Muscle of leg (tissue), 11 donors: ENCODE data around the gene EPHA5. TPM values are rescaled to one million over a fixed set of nuclear protein-coding genes. Genes with fewer than 3 reads are reported as not detected.

ENCODE experiments used
- DNase-seq: peaks from one replicate; pipeline ENCODE4 v3.0.0; 2013
- H3K27ac ChIP-seq: one replicate; pipeline ENCODE4 v1.5.1; 2013; ENCODE audit warnings: mild to moderate bottlenecking, low read length, control low read depth
- H3K27me3 ChIP-seq: one replicate; pipeline ENCODE4 v1.6.1; 2013; ENCODE audit warnings: low read length; ENCODE audit not compliant: control insufficient read depth, insufficient read depth
- H3K36me3 ChIP-seq: one replicate; pipeline ENCODE4 v1.6.1; 2013; ENCODE audit warnings: low read length; ENCODE audit not compliant: control insufficient read depth, insufficient read depth
- H3K4me1 ChIP-seq: one replicate; pipeline ENCODE4 v1.6.1; 2013; ENCODE audit warnings: low read length; ENCODE audit not compliant: control insufficient read depth, insufficient read depth
- H3K4me3 ChIP-seq: one replicate; pipeline ENCODE4 v1.5.1; 2013; ENCODE audit warnings: low read length, control low read depth
- H3K9me3 ChIP-seq: replicated peaks from 2 replicates; pipeline ENCODE4 v1.6.1; 2013; ENCODE audit warnings: low read depth, low read length; ENCODE audit not compliant: control insufficient read depth
- WGBS: methylation state at CpG from one replicate; pipeline ENCODE4 v1.1.5; 2013; ENCODE audit warnings: missing lambda C conversion rate; ENCODE audit not compliant: insufficient coverage; 5-methylcytosine and 5-hydroxymethylcytosine counted together
- polyA plus RNA-seq, 8 donors: library from polyadenylated mRNA; unstranded; fragments of 120-200 nt; gene quantifications; one replicate each; pipeline versions ENCODE4 v1.2.1 to v1.2.3, GENCODE V29; 2013; ENCODE audit warnings: inconsistent platforms in 1 of 8, low replicate concordance in 1 of 8; ENCODE audit not compliant: insufficient read length in 8 of 8, insufficient read depth in 1 of 8
- total RNA-seq: library from RNA; stranded (reverse); fragments of 120-200 nt; gene quantifications from one replicate; pipeline ENCODE4 v1.2.4, GENCODE V29; 2013

Gene EPHA5
- total and polyA plus RNA-seq, 9 donors, result 0.24 to 1.4 (median 0.52) TPM

GRCh38 chr4:65391814-65392213, 278.5 kb downstream of the EPHA5 start:
- Histone ChIP-seq H3K9me3 (peaks cover 2% of the 10 kb centered on the region), H3K36me3 (no peaks in the 10 kb centered on the region), H3K4me1 (no peaks in the 10 kb centered on the region), H3K27me3 (no peaks in the 10 kb centered on the region), H3K27ac (no peak overlapping the region), H3K4me3 (no peak overlapping the region)
- no CpG with 5 or more reads among the region's 2 CpGs for WGBS
- no peak for DNase-seq

DNA sequence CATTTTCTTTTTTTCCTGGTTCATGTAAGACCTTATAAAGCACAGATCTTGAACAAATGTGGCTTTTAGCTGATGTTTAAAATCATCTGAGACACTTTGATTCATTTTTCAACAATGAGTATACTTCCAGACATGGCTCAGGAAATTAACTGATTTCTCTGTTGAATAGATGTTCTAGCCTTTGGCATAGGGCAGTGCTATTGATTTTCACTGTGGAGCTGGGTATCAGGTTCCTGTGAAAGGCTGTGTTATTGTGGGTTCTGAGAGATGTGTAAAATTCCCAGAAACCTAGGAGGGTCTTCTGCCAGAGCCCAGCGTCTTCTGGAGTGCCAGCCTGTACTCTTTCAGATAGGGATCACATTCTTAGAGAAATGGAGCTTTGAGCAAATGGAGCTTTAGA, 278.9 kb downstream of the EPHA5 start:
- Histone ChIP-seq H3K27ac (no peak overlapping the region), H3K4me1 (no peaks in the 10 kb centered on the region), H3K36me3 (no peaks in the 10 kb centered on the region), H3K9me3 (peaks cover 2% of the 10 kb centered on the region), H3K4me3 (no peak overlapping the region), H3K27me3 (no peaks in the 10 kb centered on the region)
- no CpG with 5 or more reads among the region's 1 CpG for WGBS
- DNase-seq, result no peak

DNA sequence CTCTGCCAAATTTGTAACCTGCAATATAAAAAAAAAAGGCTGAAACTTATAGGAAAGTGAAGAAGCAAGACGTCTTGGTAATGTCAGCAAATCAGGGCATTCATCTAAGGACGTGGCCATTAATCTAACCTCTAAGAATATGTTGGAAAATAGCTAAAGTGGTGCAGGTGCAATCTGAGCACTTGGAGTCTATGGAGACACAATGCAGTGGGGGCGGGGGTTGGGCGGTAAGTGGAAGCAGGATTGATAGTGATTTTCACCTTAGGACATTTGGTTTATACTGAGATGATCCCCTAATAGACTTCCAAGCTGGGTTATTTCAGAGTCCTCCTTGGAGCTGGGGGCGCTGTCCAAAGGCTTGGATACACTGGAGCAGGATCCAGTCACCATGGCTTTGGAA, 283.4 kb downstream of the EPHA5 start:
- Histone ChIP-seq H3K36me3 (no peaks in the 10 kb centered on the region), H3K27me3 (no peaks in the 10 kb centered on the region), H3K27ac (no peak overlapping the region), H3K9me3 (no peaks in the 10 kb centered on the region), H3K4me1 (no peaks in the 10 kb centered on the region), H3K4me3 (no peak overlapping the region)
- WGBS, result 79% methylated on average over 4 of the region's 5 CpGs
- no peak for DNase-seq

- DNase-seq, result no peak
- WGBS, result 80% methylated on average over 1 of the region's 6 CpGs
Observed at GRCh38 chr4:65383589-65384305, 286.5 kb downstream of the EPHA5 start.

DNA sequence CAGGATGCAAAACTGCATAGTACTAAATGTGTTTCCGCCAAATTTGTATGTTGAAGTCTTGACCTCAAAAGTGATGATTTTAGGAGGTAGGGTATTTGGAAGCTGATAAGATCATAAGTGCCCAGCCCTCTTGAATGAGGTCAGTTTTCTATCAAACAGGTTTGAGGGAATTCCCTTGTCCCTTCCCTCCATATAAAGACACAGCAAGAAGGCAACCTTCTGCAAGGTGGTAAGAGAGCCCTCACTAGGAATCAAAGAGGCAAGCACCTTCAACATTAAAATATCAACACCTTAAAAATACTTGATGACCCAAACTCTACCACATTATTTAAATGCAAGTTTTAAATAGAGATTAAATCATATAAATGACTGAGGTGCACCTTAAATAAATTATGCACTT, 288.6 kb downstream of the EPHA5 start:
- no peaks in the 10 kb centered on the region for H3K36me3 ChIP-seq
- no CpG with 5 or more reads among the region's 1 CpG for WGBS
- H3K4me1 ChIP-seq, result no peaks in the 10 kb centered on the region
- no peaks in the 10 kb centered on the region for H3K27me3 ChIP-seq
- no peak for DNase-seq
- no peaks in the 10 kb centered on the region for H3K9me3 ChIP-seq
- H3K27ac ChIP-seq, result no peak overlapping the region
- no peak overlapping the region for H3K4me3 ChIP-seq

More at GRCh38 chr4:65383589-65384305, 286.5 kb downstream of the EPHA5 start:
- Histone ChIP-seq H3K27ac (no peak overlapping the region), H3K27me3 (no peaks in the 10 kb centered on the region), H3K9me3 (no peaks in the 10 kb centered on the region), H3K36me3 (no peaks in the 10 kb centered on the region), H3K4me3 (no peak overlapping the region), H3K4me1 (no peaks in the 10 kb centered on the region)

- 93% methylated on average over 2 of the region's 3 CpGs for WGBS
- no peaks in the 10 kb centered on the region for H3K36me3 ChIP-seq
- DNase-seq, result no peak
- no peak overlapping the region for H3K27ac ChIP-seq
- no peak overlapping the region for H3K4me3 ChIP-seq
- no peaks in the 10 kb centered on the region for H3K4me1 ChIP-seq
- H3K27me3 ChIP-seq, result no peaks in the 10 kb centered on the region
- no peaks in the 10 kb centered on the region for H3K9me3 ChIP-seq
Observed at GRCh38 chr4:65370709-65371108, 299.6 kb downstream of the EPHA5 start.

GRCh38 chr4:65367306-65367705, 303.0 kb downstream of the EPHA5 start:
- Histone ChIP-seq H3K4me1 (no peaks in the 10 kb centered on the region), H3K27ac (no peak overlapping the region), H3K36me3 (no peaks in the 10 kb centered on the region), H3K4me3 (no peak overlapping the region), H3K9me3 (no peaks in the 10 kb centered on the region), H3K27me3 (no peaks in the 10 kb centered on the region)
- WGBS, result 20% methylated on average over 1 of the region's 1 CpG
- peak; percentile 20 for DNase-seq

DNA sequence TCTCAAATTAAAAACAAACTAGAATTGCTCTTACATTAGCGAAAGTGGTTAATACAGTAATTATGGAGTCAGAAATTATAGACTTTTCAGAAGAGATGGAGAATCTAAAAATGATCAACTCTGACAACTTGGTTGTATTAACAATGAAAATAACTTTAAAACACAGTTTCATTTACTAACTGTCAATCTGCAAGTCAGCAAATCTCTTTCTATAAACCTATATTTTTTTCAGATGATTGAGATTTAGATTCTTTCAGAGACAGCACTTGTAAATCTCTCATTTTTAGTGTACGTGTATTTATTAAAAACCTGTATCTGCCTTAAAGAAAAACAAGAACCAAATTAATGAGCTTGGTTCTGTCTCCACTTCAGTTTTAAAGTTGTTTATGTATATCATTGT, 311.4 kb downstream of the EPHA5 start:
- H3K36me3 ChIP-seq, result no peaks in the 10 kb centered on the region
- no peaks in the 10 kb centered on the region for H3K9me3 ChIP-seq
- no peaks in the 10 kb centered on the region for H3K27me3 ChIP-seq
- WGBS, result no CpG with 5 or more reads among the region's 2 CpGs
- no peak for DNase-seq
- H3K4me1 ChIP-seq, result no peaks in the 10 kb centered on the region
- H3K27ac ChIP-seq, result no peak overlapping the region
- no peak overlapping the region for H3K4me3 ChIP-seq

DNA sequence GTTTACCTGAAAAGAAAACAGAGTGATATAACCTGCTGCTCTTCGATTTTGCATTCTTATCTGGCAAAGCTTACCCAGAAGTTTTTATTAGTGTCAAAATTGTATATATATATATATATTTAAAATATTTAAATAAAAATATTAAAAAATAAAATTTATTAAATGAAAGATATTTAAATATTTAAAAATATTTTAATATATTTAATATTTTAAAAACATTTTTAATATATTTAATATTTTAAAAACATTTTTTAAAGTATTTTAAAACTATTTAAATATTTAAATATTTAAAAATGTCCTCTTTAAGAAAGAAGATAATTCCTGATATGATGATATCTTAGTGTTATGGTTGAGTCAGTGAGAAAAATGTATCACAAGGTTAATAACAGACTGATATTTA, 317.2 kb downstream of the EPHA5 start:
- DNase-seq, result no peak
- no peaks in the 10 kb centered on the region for H3K36me3 ChIP-seq
- H3K4me1 ChIP-seq, result no peaks in the 10 kb centered on the region
- no peaks in the 10 kb centered on the region for H3K27me3 ChIP-seq
- no peak overlapping the region for H3K4me3 ChIP-seq
- H3K27ac ChIP-seq, result no peak overlapping the region
- no peaks in the 10 kb centered on the region for H3K9me3 ChIP-seq
- no CpG with 5 or more reads among the region's 1 CpG for WGBS

DNA sequence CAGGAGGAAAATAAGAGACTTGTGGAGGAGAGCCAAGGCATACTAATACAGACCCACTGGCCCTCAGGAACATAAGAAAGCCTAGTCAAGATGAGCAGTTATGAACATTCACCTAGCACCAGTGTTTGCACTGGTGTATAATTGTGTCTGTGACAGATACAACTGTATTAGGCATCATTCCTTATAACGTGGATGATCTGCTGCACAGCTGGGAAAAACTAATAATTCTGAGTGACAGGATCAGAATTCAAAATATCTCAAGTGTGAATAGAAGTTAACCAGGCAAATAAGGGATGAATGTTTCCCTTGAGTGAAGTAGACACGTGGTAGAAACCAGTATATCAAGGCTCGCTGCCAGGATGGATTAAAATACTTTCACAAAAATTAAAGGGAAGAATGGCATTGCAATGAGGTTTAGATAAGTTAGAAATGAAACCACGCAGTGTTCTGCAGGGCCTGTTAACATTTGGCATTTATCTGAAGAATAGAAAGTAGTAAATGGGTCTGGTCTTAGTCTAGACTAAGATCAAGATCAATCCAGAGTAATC, 325.9 kb downstream of the EPHA5 start:
- WGBS, result 20% methylated on average over 1 of the region's 4 CpGs

More for the DNA sequence above, 325.9 kb downstream of the EPHA5 start:
- Histone ChIP-seq H3K9me3 (no peaks in the 10 kb centered on the region), H3K27me3 (no peaks in the 10 kb centered on the region), H3K4me1 (no peaks in the 10 kb centered on the region), H3K27ac (no peak overlapping the region), H3K4me3 (no peak overlapping the region), H3K36me3 (no peaks in the 10 kb centered on the region)
- peak; percentile 7 for DNase-seq
